Measurements from ENCODE around the gene NR2E3. TPM values are rescaled to one million over a fixed set of nuclear protein-coding genes. Genes with fewer than 3 reads are reported as not detected.
"Not testable (repeated sequence)": the region's sequence is repeated elsewhere in the genome, so short reads cannot be mapped to it uniquely, and the experiment has no call there.

NR2E3 gene
- total RNA-seq, 1 experiment from 2014 or later: 0.77 TPM

DNA sequence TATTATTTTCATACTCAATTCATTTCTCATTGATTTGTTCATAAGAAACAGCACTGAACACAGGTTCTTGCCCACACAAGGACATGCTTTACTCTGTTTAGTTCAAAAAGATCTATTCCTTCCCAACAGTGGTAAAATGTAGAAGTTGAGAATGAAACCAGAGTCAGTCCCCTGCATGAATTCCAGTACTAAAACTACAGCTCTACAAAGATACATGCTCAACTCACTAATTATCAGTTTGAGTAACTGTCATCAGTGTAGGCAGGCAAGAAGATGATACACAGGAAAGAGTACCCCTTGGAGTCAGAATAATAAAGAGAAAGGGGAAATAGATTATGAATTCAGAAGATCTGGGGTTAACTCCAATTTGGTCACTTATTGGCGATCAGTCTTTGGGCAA lies 43.2 kb downstream of the NR2E3 start:
- no peak for ATAC-seq
- Histone ChIP-seq H3K9ac (ENCODE audit: low read length) (no peak overlapping the region), H3F3A (ENCODE audit: low read length, unreplicated experiment) (no peaks in the 10 kb centered on the region), H4K20me1 (ENCODE audit: low read length) (no peaks in the 10 kb centered on the region), H3K27ac (ENCODE audit: low read length) (no peak overlapping the region), H3K9me3 (ENCODE audit: low read length) (no peaks in the 10 kb centered on the region), H3K79me2 (ENCODE audit: low read length) (no peaks in the 10 kb centered on the region), H2AFZ (ENCODE audit: low read length) (no peak overlapping the region), H3K4me3 (ENCODE audit: low read length) (no peak overlapping the region), H3K36me3 (ENCODE audit: low read depth, low read length) (no peaks in the 10 kb centered on the region), H3K4me2 (ENCODE audit: low read length) (no peak overlapping the region), H3K9me2 (replicated peaks; ENCODE audit: low read length) (no peaks in the 10 kb centered on the region), H3K27me3 (ENCODE audit: low read length) (no peaks in the 10 kb centered on the region), H3K4me1 (ENCODE audit: insufficient read depth, low read length) (no peaks in the 10 kb centered on the region)
- DNase-seq: no peak
- intact Hi-C loops (cut with micrococcal nuclease): no loop called here
- BruUV-seq (replicated peaks): no TSS peak
- ChIA-PET POLR2A (ENCODE audit: unreplicated experiment) (no interaction called here), CTCF (no interaction called here)
- TF ChIP-seq EZH2 (IDR thresholded peaks at IDR 0.05; ENCODE audit: low read length, unreplicated experiment) (no peak), EZH2phosphoT487 (IDR thresholded peaks at IDR 0.05; ENCODE audit: borderline replicate concordance, low read length) (no peak)
- TF ChIP-seq, protein P1, sequence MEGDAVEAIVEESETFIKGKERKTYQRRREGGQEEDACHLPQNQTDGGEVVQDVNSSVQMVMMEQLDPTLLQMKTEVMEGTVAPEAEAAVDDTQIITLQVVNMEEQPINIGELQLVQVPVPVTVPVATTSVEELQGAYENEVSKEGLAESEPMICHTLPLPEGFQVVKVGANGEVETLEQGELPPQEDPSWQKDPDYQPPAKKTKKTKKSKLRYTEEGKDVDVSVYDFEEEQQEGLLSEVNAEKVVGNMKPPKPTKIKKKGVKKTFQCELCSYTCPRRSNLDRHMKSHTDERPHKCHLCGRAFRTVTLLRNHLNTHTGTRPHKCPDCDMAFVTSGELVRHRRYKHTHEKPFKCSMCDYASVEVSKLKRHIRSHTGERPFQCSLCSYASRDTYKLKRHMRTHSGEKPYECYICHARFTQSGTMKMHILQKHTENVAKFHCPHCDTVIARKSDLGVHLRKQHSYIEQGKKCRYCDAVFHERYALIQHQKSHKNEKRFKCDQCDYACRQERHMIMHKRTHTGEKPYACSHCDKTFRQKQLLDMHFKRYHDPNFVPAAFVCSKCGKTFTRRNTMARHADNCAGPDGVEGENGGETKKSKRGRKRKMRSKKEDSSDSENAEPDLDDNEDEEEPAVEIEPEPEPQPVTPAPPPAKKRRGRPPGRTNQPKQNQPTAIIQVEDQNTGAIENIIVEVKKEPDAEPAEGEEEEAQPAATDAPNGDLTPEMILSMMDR (conservative IDR thresholded peaks at IDR 0.05; ENCODE audit: low read depth, low read length): no peak

DNA sequence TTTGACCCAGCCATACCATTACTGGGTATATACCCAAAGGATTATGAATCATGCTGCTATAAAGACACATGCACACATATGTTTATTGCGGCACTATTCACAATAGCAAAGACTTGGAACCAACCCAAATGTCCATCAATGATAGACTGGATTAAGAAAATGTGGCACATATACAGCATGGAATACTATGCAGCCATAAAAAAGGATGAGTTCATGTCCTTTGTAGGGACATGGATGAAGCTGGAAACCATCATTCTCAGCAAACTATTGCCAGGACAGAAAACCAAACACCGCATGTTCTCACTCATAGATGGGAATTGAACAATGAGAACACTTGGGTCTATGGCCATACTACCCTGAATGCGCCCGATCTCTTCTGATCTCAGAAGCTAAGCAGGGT lies 47.9 kb downstream of the NR2E3 start:
- H4K20me1 ChIP-seq (ENCODE audit: low read length); H3K27me3 ChIP-seq (ENCODE audit: low read length); POLR2A ChIA-PET (ENCODE audit: unreplicated experiment); H3K9ac ChIP-seq (ENCODE audit: low read length); H3K79me2 ChIP-seq (ENCODE audit: low read length); DNase-seq; H3K9me3 ChIP-seq (ENCODE audit: low read length); H3K4me3 ChIP-seq (ENCODE audit: low read length); ATAC-seq; H3K9me2 ChIP-seq (replicated peaks; ENCODE audit: low read length); H3K36me3 ChIP-seq (ENCODE audit: low read depth, low read length); intact Hi-C loops (cut with micrococcal nuclease); BruUV-seq (replicated peaks); H3K27ac ChIP-seq (ENCODE audit: low read length); H3K4me2 ChIP-seq (ENCODE audit: low read length); H3F3A ChIP-seq (ENCODE audit: low read length, unreplicated experiment); H3K4me1 ChIP-seq (ENCODE audit: insufficient read depth, low read length); H2AFZ ChIP-seq (ENCODE audit: low read length): not testable (repeated sequence)
- CTCF ChIA-PET: interaction anchor here (0.6 kb wide), 1 partner anchor 9 kb away, joined by 4 read pairs; no protein-coding TSS in a partner anchor
